ENCODE data around the gene MRPL40. TPM values are rescaled to one million over a fixed set of nuclear protein-coding genes. Genes with fewer than 3 reads are reported as not detected.

MRPL40 gene
- total and polyA plus RNA-seq, 9 donors: 21.1 to 46.9 (median 28.8) TPM

DNA sequence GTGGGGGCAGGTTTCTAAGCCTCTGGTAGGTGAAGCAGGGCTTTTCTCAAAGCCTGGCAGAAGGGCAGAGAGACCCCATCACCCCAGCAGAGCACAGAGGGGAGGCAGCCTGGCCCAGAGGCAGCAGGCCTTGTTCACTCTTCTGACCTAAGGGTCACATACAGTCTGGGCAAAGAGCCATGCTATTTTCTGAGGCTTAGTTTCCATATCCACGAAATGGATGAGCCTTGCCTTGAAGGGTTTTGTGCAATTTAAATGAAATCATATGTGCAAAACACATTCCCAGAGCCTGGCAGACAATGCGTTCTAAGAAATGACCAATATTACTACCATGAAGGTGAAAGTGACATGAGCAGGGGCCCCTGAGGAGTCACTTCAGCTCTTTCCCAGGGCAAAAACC, 45.3 kb upstream of the MRPL40 start:
- no peak for DNase-seq
- H3K27ac ChIP-seq: no peak overlapping the region
- no peaks in the 10 kb centered on the region for H3K27me3 ChIP-seq
- H3K36me3 ChIP-seq: no peaks in the 10 kb centered on the region
- intact Hi-C loops (cut with DNase I): no loop called here
- no peak overlapping the region for H3K4me3 ChIP-seq
- no peaks in the 10 kb centered on the region for H3K4me1 ChIP-seq (ENCODE audit: insufficient read depth)
- H3K9me3 ChIP-seq: no peaks in the 10 kb centered on the region
- WGBS, 3 donors: 61 to 70% (median 68%) methylated on average over 2 of the region's 2 CpGs
- TF ChIP-seq POLR2A (IDR thresholded peaks at IDR 0.05): no peak
- no peak for TF ChIP-seq EP300 (IDR thresholded peaks at IDR 0.05)
- TF ChIP-seq, protein P1, sequence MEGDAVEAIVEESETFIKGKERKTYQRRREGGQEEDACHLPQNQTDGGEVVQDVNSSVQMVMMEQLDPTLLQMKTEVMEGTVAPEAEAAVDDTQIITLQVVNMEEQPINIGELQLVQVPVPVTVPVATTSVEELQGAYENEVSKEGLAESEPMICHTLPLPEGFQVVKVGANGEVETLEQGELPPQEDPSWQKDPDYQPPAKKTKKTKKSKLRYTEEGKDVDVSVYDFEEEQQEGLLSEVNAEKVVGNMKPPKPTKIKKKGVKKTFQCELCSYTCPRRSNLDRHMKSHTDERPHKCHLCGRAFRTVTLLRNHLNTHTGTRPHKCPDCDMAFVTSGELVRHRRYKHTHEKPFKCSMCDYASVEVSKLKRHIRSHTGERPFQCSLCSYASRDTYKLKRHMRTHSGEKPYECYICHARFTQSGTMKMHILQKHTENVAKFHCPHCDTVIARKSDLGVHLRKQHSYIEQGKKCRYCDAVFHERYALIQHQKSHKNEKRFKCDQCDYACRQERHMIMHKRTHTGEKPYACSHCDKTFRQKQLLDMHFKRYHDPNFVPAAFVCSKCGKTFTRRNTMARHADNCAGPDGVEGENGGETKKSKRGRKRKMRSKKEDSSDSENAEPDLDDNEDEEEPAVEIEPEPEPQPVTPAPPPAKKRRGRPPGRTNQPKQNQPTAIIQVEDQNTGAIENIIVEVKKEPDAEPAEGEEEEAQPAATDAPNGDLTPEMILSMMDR (IDR thresholded peaks at IDR 0.05): no peak

DNA sequence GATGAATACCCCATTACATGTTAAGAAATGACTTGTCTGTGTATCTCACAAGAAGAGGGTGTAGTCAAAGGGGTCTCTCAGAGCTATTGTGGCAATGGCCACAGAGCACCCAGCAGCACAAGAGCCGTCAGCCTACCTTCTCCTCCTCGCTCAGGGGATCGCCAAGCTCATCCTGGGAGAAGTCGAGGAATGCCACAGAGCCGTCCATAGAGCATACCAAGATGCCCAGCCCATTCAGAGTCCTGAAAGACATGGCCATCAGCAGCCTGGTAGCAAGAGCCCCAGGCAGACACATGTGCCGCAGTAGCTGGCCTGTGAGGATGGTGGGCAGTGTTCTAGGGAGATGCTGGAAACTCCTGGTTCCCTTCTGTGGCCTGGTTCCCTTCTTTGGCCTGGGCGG, 44.8 kb upstream of the MRPL40 start:
- Histone ChIP-seq H3K9me3 (no peaks in the 10 kb centered on the region), H3K27me3 (no peaks in the 10 kb centered on the region), H3K4me3 (no peak overlapping the region), H3K36me3 (no peaks in the 10 kb centered on the region), H3K27ac (no peak overlapping the region), H3K4me1 (ENCODE audit: insufficient read depth) (no peaks in the 10 kb centered on the region)
- no peak for DNase-seq
- intact Hi-C loops (cut with DNase I): no loop called here
- TF ChIP-seq POLR2A (IDR thresholded peaks at IDR 0.05) (no peak), EP300 (IDR thresholded peaks at IDR 0.05) (no peak)
- TF ChIP-seq, protein P1 (IDR thresholded peaks at IDR 0.05): no peak
- 94 to 98% (median 97%) methylated on average over 7 of the region's 7 CpGs for WGBS, 3 donors

DNA sequence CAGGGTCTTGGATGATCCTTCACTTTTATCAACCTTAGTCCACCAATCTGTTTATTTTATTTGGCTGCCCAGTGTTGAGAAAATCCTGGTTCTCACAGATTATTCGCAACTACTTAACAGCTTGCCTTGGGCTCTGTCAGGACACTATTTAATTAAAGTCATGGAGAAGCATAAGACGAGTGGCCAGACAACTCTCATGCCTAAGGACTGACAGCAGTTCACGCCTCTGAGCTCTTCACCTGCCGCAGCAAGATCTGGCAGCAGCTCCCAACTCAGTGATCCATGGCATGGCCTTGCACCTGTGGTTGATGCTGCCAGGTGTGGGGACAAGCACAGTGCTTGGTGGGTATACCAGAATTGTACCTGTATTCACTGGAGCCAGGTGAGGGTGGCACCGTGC, 38.6 kb upstream of the MRPL40 start:
- no peaks in the 10 kb centered on the region for H3K4me1 ChIP-seq (ENCODE audit: insufficient read depth)
- intact Hi-C loops (cut with DNase I): no loop called here
- no peaks in the 10 kb centered on the region for H3K9me3 ChIP-seq
- H3K27me3 ChIP-seq: no peaks in the 10 kb centered on the region
- DNase-seq: no peak
- no peaks in the 10 kb centered on the region for H3K36me3 ChIP-seq
- TF ChIP-seq POLR2A (IDR thresholded peaks at IDR 0.05) (no peak), EP300 (IDR thresholded peaks at IDR 0.05) (no peak)
- TF ChIP-seq, protein P1 (IDR thresholded peaks at IDR 0.05): no peak
- WGBS, 3 donors: 84 to 97% (median 85%) methylated on average over 5 of the region's 5 CpGs
- H3K4me3 ChIP-seq: no peak overlapping the region
- H3K27ac ChIP-seq: no peak overlapping the region

DNA sequence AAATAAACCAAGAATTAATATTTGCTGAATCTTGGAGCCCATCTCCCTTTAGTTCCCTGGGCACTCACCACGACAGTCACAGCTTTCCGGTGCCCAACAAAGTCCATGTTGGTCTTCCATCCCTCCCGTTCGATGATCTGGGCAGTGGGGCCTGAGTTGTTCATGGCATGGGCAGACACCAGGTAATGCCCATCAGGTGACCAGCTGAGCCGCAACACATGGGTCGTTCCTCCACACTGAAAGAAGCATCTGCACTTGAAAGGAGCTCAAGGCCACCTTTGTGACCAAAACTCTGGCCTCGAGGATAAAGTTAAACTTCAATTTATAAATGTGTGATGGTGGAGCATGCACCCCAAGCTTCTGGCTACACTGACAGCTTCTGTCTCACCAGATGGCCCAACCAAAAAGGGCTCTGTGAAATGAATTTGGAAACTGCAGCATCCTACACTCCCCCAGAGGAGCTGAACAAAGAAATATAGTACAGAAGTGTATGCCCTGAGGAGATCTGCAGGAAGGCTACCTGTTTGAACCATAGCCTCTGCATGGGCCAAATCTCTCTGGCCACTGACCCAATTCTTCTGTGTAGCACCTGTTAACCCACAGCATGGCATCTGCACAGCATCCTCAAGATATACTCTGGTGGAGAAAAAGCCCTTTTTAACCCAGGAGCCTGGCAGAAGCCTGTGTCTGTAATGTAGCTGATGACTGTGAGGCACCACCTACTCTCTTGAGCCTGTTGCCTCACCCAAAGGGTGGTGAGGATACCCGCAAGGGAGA, 37.9 kb upstream of the MRPL40 start:
- Histone ChIP-seq H3K4me3 (no peak overlapping the region), H3K27me3 (no peaks in the 10 kb centered on the region), H3K4me1 (ENCODE audit: insufficient read depth) (no peaks in the 10 kb centered on the region), H3K9me3 (no peaks in the 10 kb centered on the region), H3K27ac (no peak overlapping the region), H3K36me3 (no peaks in the 10 kb centered on the region)
- 88 to 90% (median 89%) methylated on average over 8 of the region's 8 CpGs for WGBS, 3 donors
- intact Hi-C loops (cut with DNase I): no loop called here
- DNase-seq: no peak
- no peak for TF ChIP-seq POLR2A (IDR thresholded peaks at IDR 0.05)
- TF ChIP-seq EP300 (IDR thresholded peaks at IDR 0.05): no peak
- TF ChIP-seq, protein P1 (IDR thresholded peaks at IDR 0.05): no peak
